Nephron progenitor cell (in vitro differentiated cells): Measurements from ENCODE around the gene NISCH.
A peak's percentile ranks its signal among the peaks of the same experiment; 100 is the strongest.

Source experiments
- DNase-seq: peaks from one replicate; pipeline ENCODE4 v3.0.0; 2021
- H3K27ac Mint-ChIP-seq: 2 replicates; pipeline ENCODE4 v1.8.0; 2021; ENCODE audit warnings: mild to moderate bottlenecking, moderate library complexity, mixed read lengths
- H3K27me3 Mint-ChIP-seq: 2 replicates; pipeline ENCODE4 v1.8.0; 2021; ENCODE audit warnings: mild to moderate bottlenecking, low read depth, mixed read lengths; ENCODE audit not compliant: poor library complexity
- H3K36me3 Mint-ChIP-seq: 2 replicates; pipeline ENCODE4 v1.8.0; 2021; ENCODE audit warnings: low read depth, mixed read lengths
- H3K4me1 Mint-ChIP-seq: 2 replicates; pipeline ENCODE4 v1.8.0; 2021; ENCODE audit warnings: mixed read lengths
- H3K4me3 Mint-ChIP-seq: 2 replicates; pipeline ENCODE4 v1.8.0; 2021; ENCODE audit warnings: mild to moderate bottlenecking, moderate library complexity, mixed read lengths
- H3K9me3 Mint-ChIP-seq: 2 replicates; pipeline ENCODE4 v1.8.0; 2021; ENCODE audit warnings: mild to moderate bottlenecking, moderate library complexity, mixed read lengths
- CTCF ChIP-seq: fragments of 200-600 bp; sonication (generic); IDR thresholded peaks from 2 replicates; pipeline ENCODE4 v1.5.0; 2021; ENCODE audit warnings: antibody characterized with exemption

Gene NISCH

GRCh38 chr3:52488746-52489145 is 33.3 kb downstream of the NISCH start:
- DNase-seq: no peak
- Mint-ChIP-seq H3K9me3 (no peaks in the 10 kb centered on the region), H3K27me3 (no peaks in the 10 kb centered on the region), H3K27ac (no peak overlapping the region), H3K36me3 (peaks cover 30% of the 10 kb centered on the region), H3K4me3 (no peak overlapping the region), H3K4me1 (peaks cover 19% of the 10 kb centered on the region)
- TF ChIP-seq CTCF: no peak

GRCh38 chr3:52489453-52489852 is 34.0 kb downstream of the NISCH start:
- no peak for TF ChIP-seq CTCF
- peaks cover 16% of the 10 kb centered on the region for H3K4me1 Mint-ChIP-seq
- peaks cover 26% of the 10 kb centered on the region for H3K36me3 Mint-ChIP-seq
- no peaks in the 10 kb centered on the region for H3K9me3 Mint-ChIP-seq
- no peak for DNase-seq
- no peak overlapping the region for H3K27ac Mint-ChIP-seq
- H3K27me3 Mint-ChIP-seq: no peaks in the 10 kb centered on the region
- no peak overlapping the region for H3K4me3 Mint-ChIP-seq

GRCh38 chr3:52490035-52490938 is 34.9 kb downstream of the NISCH start:
- Mint-ChIP-seq H3K27me3 (no peaks in the 10 kb centered on the region), H3K9me3 (no peaks in the 10 kb centered on the region), H3K4me1 (peaks cover 10% of the 10 kb centered on the region), H3K27ac (peak overlapping the region; percentile 76), H3K4me3 (no peak overlapping the region), H3K36me3 (peaks cover 24% of the 10 kb centered on the region)
- no peak for TF ChIP-seq CTCF
- DNase-seq: no peak

- peak overlapping the region; percentile 76 for H3K27ac Mint-ChIP-seq
- H3K27me3 Mint-ChIP-seq: no peaks in the 10 kb centered on the region
- peaks cover 10% of the 10 kb centered on the region for H3K4me1 Mint-ChIP-seq
- peaks cover 17% of the 10 kb centered on the region for H3K36me3 Mint-ChIP-seq
- H3K4me3 Mint-ChIP-seq: no peak overlapping the region
- no peak for TF ChIP-seq CTCF
- H3K9me3 Mint-ChIP-seq: no peaks in the 10 kb centered on the region
- DNase-seq: no peak
Observed at GRCh38 chr3:52490939-52491526, 35.6 kb downstream of the NISCH start.

GRCh38 chr3:52492059-52492458 is 36.7 kb downstream of the NISCH start:
- Mint-ChIP-seq H3K36me3 (peaks cover 17% of the 10 kb centered on the region), H3K4me1 (peaks cover 10% of the 10 kb centered on the region), H3K27ac (no peak overlapping the region), H3K27me3 (no peaks in the 10 kb centered on the region), H3K9me3 (no peaks in the 10 kb centered on the region), H3K4me3 (no peak overlapping the region)
- no peak for DNase-seq
- TF ChIP-seq CTCF: no peak
